Measurements from ENCODE around the gene PRKAG2.

DNA sequence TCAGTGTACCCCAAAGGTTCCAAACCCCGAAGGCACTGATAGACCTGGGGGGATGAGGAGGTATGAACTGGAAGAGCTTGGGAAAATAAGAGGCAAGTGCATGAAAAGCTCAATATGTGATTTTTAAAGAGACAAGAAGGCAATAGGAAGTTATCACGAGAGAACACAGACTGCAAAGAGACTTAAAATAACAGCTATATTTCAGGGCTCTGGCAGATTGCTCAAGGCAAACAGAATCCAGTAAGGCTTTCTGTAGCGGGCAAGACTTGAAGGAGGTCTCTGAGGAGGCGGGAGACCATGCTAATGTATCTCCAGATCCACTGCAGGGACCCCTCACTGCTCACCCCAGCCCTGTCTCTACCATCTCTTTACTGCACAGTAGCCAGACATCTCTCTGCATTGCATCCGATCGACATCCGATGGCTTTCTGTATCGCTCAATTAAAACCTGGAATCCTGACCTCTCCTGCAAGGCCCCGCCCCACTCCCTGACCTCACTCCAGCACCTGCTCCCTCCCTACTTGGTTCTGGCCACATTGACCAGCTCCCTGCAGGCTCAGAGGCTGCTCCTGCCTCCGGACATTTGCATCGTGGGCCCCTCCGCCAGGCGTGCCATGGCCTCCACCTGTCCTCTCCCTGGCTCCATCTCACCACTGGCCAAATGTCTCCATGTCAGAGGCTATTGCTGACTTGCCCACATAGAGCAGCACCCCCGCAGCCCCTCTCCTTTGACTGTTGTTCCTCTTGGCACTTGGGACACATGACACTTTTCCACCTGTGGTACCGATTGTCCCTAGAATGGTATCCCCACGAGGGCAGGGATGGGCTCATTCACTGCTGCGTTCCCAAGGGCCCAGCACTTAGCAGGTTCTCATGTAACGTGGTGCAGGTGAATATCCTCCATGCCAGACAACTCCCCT is 118.0 kb downstream of the PRKAG2 start:
- TF ChIP-seq, protein P1, sequence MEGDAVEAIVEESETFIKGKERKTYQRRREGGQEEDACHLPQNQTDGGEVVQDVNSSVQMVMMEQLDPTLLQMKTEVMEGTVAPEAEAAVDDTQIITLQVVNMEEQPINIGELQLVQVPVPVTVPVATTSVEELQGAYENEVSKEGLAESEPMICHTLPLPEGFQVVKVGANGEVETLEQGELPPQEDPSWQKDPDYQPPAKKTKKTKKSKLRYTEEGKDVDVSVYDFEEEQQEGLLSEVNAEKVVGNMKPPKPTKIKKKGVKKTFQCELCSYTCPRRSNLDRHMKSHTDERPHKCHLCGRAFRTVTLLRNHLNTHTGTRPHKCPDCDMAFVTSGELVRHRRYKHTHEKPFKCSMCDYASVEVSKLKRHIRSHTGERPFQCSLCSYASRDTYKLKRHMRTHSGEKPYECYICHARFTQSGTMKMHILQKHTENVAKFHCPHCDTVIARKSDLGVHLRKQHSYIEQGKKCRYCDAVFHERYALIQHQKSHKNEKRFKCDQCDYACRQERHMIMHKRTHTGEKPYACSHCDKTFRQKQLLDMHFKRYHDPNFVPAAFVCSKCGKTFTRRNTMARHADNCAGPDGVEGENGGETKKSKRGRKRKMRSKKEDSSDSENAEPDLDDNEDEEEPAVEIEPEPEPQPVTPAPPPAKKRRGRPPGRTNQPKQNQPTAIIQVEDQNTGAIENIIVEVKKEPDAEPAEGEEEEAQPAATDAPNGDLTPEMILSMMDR (IDR thresholded peaks at IDR 0.05 in 8 of 11, conservative IDR thresholded peaks at IDR 0.05 in 3 of 11): no peak
- no peak for TF ChIP-seq POLR2A (IDR thresholded peaks at IDR 0.05)
- no peak for TF ChIP-seq POLR2AphosphoS5 (IDR thresholded peaks at IDR 0.05)
